GM23248 (cell line): ENCODE data around the gene CSHL1. TPM values are rescaled to one million over a fixed set of nuclear protein-coding genes. Genes with fewer than 3 reads are reported as not detected.

ENCODE experiments used
- DNase-seq: peaks from one replicate; pipeline ENCODE4 v3.0.0-alpha.2; 2015
- H2AFZ ChIP-seq: fragments of 200-600 bp; sonication (generic); 2 replicates; pipeline ENCODE4 v1.6.1; 2016; ENCODE audit warnings: antibody characterized with exemption
- H3F3A ChIP-seq: fragments of 200-600 bp; sonication (generic); 2 replicates; pipeline ENCODE4 v1.6.1; 2016; ENCODE audit warnings: mild to moderate bottlenecking, antibody characterized with exemption, mixed run types; ENCODE audit not compliant: insufficient read depth
- H3K27ac ChIP-seq: fragments of 200-600 bp; sonication (generic); 2 replicates; pipeline ENCODE4 v1.5.1; 2016; ENCODE audit warnings: mild to moderate bottlenecking
- H3K27me3 ChIP-seq: fragments of 200-600 bp; sonication (generic); replicated peaks from 2 replicates; pipeline ENCODE4 v1.6.1; 2016; ENCODE audit warnings: mild to moderate bottlenecking; ENCODE audit not compliant: insufficient read depth
- H3K36me3 ChIP-seq: fragments of 200-600 bp; sonication (generic); 2 replicates; pipeline ENCODE4 v1.6.1; 2016; ENCODE audit warnings: low read depth, mild to moderate bottlenecking
- H3K4me1 ChIP-seq: fragments of 200-600 bp; sonication (generic); 2 replicates; pipeline ENCODE4 v1.6.1; 2016; ENCODE audit warnings: mild to moderate bottlenecking; ENCODE audit not compliant: insufficient read depth
- H3K4me2 ChIP-seq: fragments of 200-600 bp; sonication (generic); one replicate; pipeline ENCODE4 v1.6.1; 2016; ENCODE audit warnings: mild to moderate bottlenecking; ENCODE audit not compliant: unreplicated experiment
- H3K4me3 ChIP-seq: fragments of 200-600 bp; sonication (generic); 2 replicates; pipeline ENCODE4 v1.5.1; 2016; ENCODE audit warnings: mild to moderate bottlenecking
- H3K79me2 ChIP-seq: fragments of 200-600 bp; sonication (generic); 2 replicates; pipeline ENCODE4 v1.6.1; 2016; ENCODE audit warnings: mild to moderate bottlenecking; ENCODE audit not compliant: insufficient read depth
- H3K9ac ChIP-seq: fragments of 200-600 bp; sonication (generic); 2 replicates; pipeline ENCODE4 v1.6.1; 2016; ENCODE audit warnings: mild to moderate bottlenecking
- H3K9me2 ChIP-seq: fragments of 200-600 bp; sonication (generic); 2 replicates; pipeline ENCODE4 v1.6.1; 2016; ENCODE audit warnings: mixed run types, mild to moderate bottlenecking, moderate library complexity; ENCODE audit not compliant: insufficient read depth
- H3K9me3 ChIP-seq: fragments of 200-600 bp; sonication (generic); one replicate; pipeline ENCODE4 v1.6.1; 2017; ENCODE audit warnings: low read depth
- H4K20me1 ChIP-seq: fragments of 200-600 bp; sonication (generic); 2 replicates; pipeline ENCODE4 v1.6.0; 2016; ENCODE audit not compliant: insufficient read depth
- EZH2 ChIP-seq: fragments of 200-600 bp; sonication (generic); IDR thresholded peaks from 2 replicates; pipeline ENCODE4 v1.6.1; 2018; ENCODE audit warnings: antibody characterized with exemption, mild to moderate bottlenecking; ENCODE audit not compliant: insufficient read depth, poor library complexity, severe bottlenecking
- EZH2phosphoT487 ChIP-seq: fragments of 200-600 bp; sonication (generic); IDR thresholded peaks from 2 replicates; pipeline ENCODE4 v1.6.1; 2018; ENCODE audit warnings: antibody characterized with exemption, moderate library complexity, mild to moderate bottlenecking, low read depth; ENCODE audit not compliant: insufficient read depth
- WGBS, 2 experiments: methylation state at CpG; one replicate each; pipeline ENCODE4 v1.1.6; 2015 to 2017; ENCODE audit warnings: low lambda C conversion rate in 2 of 2, low coverage in 1 of 2; ENCODE audit errors: missing lambda C conversion rate in 2 of 2; 5-methylcytosine and 5-hydroxymethylcytosine counted together
- in situ Hi-C: fragments of 300-500 bp; cut with MboI; formaldehyde crosslinking; loops from 2 replicates; pipeline ENCODE4 v1.15.0; 2020
- polyA plus RNA-seq: library from polyadenylated mRNA; unstranded; fragments of >200 nt; fragmentation: Nextera tagmentation; extraction: Ambion mirVana; gene quantifications from 2 replicates; pipeline ENCODE4 v1.2.1, GENCODE V29; 2016
- total RNA-seq: library from RNA; depleted of rRNA; stranded (reverse); fragments of >200 nt; shearing (Covaris generic); gene quantifications from 2 replicates; pipeline ENCODE4 v1.2.3, GENCODE V29; 2014

Gene CSHL1
- total and polyA plus RNA-seq, 2 experiments from 2014 or later: not detected

DNA sequence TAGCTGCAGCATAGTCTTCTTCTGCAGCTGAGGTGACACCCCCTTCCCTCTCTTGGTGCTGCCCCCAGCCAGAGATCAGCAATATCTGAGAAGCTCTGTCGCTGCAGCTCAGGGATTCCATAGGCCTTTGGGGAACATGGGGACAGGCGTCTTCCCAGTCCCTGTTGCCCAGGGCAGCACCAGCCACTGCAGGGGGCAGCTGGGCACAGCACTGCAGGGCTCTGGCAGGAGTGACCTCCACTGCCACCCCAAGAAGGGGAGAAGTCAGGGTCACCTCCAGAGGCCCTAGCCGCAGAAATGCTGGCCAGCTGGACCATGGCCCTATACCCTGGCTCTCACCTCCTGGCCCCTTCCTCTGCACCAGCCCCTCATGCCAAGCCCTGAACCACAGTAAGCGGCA lies 44.7 kb upstream of the CSHL1 start:
- WGBS, 2 experiments: 83 to 85% methylated on average over 4 of the region's 4 CpGs
- H3K4me1 ChIP-seq: no peaks in the 10 kb centered on the region
- H3K79me2 ChIP-seq: no peaks in the 10 kb centered on the region
- no peak overlapping the region for H3K27ac ChIP-seq
- no peaks in the 10 kb centered on the region for H3K9me2 ChIP-seq
- no peak overlapping the region for H3K9ac ChIP-seq
- no peak for DNase-seq
- no peaks in the 10 kb centered on the region for H3K9me3 ChIP-seq
- H3K4me3 ChIP-seq: no peak overlapping the region
- H3K36me3 ChIP-seq: no peaks in the 10 kb centered on the region
- no peak overlapping the region for H3K4me2 ChIP-seq
- in situ Hi-C loops: no loop called here
- H2AFZ ChIP-seq: no peak overlapping the region
- H3K27me3 ChIP-seq: no peaks in the 10 kb centered on the region
- H4K20me1 ChIP-seq: no peaks in the 10 kb centered on the region
- no peak for TF ChIP-seq EZH2
- no peak for TF ChIP-seq EZH2phosphoT487
- H3F3A ChIP-seq: no peaks in the 10 kb centered on the region

DNA sequence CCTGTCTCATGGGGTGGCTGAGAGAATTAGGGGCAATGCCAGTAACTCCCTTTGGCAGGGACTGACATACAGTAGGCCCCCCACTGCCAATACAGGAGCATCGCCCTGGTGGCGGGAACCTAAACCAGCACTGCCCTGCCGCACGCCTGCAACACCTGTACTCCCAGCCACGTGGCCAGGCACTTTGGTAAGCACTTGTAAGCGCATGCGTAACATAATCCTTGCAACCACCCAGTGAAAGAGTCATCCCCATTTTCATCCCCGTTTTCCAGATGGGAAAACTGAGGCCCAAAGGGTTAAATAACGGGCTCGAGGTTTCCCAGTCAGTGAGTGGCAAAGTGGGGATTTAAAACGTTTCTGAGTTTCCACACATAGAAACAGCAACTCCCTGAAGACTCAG lies 44.2 kb upstream of the CSHL1 start:
- H3K9me3 ChIP-seq: no peaks in the 10 kb centered on the region
- WGBS, 2 experiments: 68 to 77% methylated on average over 11 of the region's 11 CpGs
- H3K79me2 ChIP-seq: no peaks in the 10 kb centered on the region
- H3K36me3 ChIP-seq: no peaks in the 10 kb centered on the region
- no peaks in the 10 kb centered on the region for H3K27me3 ChIP-seq
- no peaks in the 10 kb centered on the region for H3K4me1 ChIP-seq
- no peaks in the 10 kb centered on the region for H4K20me1 ChIP-seq
- no peak for TF ChIP-seq EZH2
- no peak for TF ChIP-seq EZH2phosphoT487
- H2AFZ ChIP-seq: no peak overlapping the region
- DNase-seq: no peak
- H3K27ac ChIP-seq: no peak overlapping the region
- no peaks in the 10 kb centered on the region for H3K9me2 ChIP-seq
- no peak overlapping the region for H3K9ac ChIP-seq
- H3F3A ChIP-seq: no peaks in the 10 kb centered on the region
- no peak overlapping the region for H3K4me2 ChIP-seq
- H3K4me3 ChIP-seq: no peak overlapping the region
- in situ Hi-C loops: no loop called here

DNA sequence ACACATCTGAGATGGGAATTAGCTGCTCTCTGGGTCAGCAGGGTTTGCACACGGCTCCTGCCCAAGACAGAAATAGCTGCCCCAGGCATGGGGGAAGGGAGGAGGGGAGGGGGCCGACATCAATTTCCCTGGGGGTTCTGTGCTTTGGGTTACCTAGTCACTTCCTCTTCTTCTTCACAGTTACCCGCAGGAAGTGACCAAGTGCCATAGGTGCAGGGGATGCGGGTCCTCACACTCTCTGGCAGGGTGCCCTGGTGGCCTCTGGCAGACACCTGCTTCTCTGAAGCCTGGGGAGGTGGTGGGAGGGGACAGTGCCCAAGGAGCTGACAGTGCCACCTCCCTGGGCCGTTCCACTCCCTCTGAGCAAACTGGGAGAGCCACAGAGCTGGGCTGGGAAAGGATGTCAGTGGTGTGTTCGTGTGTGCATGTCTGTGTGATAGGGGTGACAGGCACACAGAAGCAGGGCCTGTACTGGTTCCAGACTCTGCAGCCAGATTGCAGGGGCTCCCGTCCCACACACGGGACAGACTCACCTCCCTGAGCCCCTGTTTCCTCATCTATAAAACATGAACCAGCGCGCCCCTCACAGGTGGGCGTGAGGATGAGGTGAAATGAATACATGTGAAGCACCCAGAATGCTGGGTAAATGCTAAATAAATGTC lies 43.5 kb upstream of the CSHL1 start:
- no peaks in the 10 kb centered on the region for H3K79me2 ChIP-seq
- no peaks in the 10 kb centered on the region for H3F3A ChIP-seq
- no peaks in the 10 kb centered on the region for H3K9me2 ChIP-seq
- DNase-seq: no peak
- no peaks in the 10 kb centered on the region for H3K9me3 ChIP-seq
- no peaks in the 10 kb centered on the region for H4K20me1 ChIP-seq
- in situ Hi-C loops: no loop called here
- H3K4me2 ChIP-seq: no peak overlapping the region
- H3K36me3 ChIP-seq: no peaks in the 10 kb centered on the region
- no peak overlapping the region for H3K9ac ChIP-seq
- no peaks in the 10 kb centered on the region for H3K27me3 ChIP-seq
- no peaks in the 10 kb centered on the region for H3K4me1 ChIP-seq
- no peak overlapping the region for H3K4me3 ChIP-seq
- 58 to 59% methylated on average over 11 of the region's 11 CpGs for WGBS, 2 experiments
- no peak for TF ChIP-seq EZH2phosphoT487
- no peak for TF ChIP-seq EZH2
- H2AFZ ChIP-seq: no peak overlapping the region
- H3K27ac ChIP-seq: no peak overlapping the region

DNA sequence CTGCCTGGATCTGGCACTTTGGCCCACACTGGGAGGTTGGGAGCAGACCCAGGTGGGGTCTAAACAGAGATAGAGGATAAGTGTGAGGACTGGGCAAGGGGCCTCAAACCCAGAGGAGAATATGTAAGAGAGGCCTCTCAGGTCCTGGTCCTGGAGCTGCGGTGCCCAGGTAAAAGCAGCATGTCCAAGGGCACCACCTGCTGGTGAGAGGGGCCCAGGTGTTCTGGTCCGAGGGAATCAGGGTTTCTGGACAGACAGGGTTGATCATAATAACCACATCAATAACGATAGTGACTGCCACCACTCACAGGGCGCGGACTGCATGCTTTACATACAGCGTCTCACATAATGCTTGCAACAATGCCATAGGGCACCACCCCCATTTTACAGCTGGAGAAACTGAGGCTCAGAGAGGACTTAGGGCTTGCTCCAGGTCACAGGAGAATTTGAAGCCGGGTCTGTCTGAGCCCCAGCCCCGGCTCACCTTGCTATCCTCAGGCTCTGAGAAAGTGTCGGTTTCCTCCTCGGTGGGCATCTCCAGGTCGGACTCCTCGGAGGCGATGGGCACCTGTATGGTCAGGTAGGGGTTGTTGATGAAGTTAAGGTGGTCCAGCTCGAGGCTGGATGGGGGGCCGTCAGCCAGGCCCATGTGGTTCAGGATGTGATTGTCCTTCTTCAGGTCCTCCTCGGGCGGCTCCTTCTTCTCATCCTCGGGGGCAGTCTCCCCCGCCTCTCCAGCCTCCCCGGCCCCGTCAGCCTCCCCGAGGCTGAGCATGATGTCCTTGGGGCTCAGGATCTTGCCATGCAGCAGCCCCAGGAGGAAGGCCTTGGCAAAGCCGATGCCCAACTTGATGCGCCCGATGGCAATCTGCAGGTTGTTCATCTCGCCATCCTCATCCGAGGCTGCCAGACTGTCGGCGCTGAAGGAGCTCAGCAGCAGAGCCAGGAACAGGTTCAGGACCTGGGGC lies 40.2 kb upstream of the CSHL1 start:
- Histone ChIP-seq H3K36me3 (no peaks in the 10 kb centered on the region), H3K9ac (no peak overlapping the region), H3K27me3 (no peaks in the 10 kb centered on the region), H3F3A (no peaks in the 10 kb centered on the region), H2AFZ (no peak overlapping the region), H3K79me2 (no peaks in the 10 kb centered on the region), H3K9me3 (no peaks in the 10 kb centered on the region), H3K9me2 (no peaks in the 10 kb centered on the region), H4K20me1 (no peaks in the 10 kb centered on the region), H3K27ac (no peak overlapping the region), H3K4me3 (no peak overlapping the region), H3K4me1 (no peaks in the 10 kb centered on the region), H3K4me2 (no peak overlapping the region)
- DNase-seq: no peak
- in situ Hi-C loops: no loop called here
- 74 to 80% methylated on average over 25 to 29 of the region's 29 CpGs for WGBS, 2 experiments
- TF ChIP-seq EZH2phosphoT487 (no peak), EZH2 (no peak)
